ENCODE measurements around the gene TMC4.
"Not testable (repeated sequence)": the region's sequence is repeated elsewhere in the genome, so short reads cannot be mapped to it uniquely, and the experiment has no call there.

The TMC4 gene

DNA sequence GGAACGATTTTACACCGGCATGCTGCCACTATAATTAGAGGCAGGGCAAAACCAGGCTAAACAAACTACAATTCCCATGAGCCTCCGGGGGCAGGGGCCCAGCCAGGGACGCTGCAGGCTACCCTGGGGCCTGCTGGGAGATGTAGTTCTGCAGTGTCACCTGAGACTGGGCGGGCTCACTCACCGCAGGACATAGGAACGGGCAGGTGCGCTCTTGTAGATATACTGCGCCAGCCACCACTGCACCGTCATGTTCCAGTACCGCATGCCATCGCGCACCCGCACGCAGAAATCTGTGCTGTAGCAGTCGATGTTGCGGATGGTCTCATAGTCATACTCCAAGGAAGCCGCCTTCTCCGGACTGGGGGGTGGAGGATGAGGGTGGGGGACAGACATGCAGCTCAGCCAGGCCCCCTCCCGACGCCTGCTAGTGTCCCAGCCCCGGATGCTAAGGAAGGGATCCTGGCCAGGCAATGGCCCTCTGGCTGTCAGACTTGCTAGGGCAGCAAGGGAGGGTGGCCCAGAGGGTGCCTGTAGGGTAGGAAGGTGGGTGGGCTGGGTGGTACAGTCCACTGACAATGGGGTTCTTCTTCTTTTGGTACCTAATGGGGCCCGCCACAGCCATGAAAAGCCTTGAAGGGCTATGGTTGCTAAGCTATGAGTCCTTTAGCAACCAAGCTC lies 5.8 kb upstream of the TMC4 start:
- DNase-seq, result peak; percentile 59

DNA sequence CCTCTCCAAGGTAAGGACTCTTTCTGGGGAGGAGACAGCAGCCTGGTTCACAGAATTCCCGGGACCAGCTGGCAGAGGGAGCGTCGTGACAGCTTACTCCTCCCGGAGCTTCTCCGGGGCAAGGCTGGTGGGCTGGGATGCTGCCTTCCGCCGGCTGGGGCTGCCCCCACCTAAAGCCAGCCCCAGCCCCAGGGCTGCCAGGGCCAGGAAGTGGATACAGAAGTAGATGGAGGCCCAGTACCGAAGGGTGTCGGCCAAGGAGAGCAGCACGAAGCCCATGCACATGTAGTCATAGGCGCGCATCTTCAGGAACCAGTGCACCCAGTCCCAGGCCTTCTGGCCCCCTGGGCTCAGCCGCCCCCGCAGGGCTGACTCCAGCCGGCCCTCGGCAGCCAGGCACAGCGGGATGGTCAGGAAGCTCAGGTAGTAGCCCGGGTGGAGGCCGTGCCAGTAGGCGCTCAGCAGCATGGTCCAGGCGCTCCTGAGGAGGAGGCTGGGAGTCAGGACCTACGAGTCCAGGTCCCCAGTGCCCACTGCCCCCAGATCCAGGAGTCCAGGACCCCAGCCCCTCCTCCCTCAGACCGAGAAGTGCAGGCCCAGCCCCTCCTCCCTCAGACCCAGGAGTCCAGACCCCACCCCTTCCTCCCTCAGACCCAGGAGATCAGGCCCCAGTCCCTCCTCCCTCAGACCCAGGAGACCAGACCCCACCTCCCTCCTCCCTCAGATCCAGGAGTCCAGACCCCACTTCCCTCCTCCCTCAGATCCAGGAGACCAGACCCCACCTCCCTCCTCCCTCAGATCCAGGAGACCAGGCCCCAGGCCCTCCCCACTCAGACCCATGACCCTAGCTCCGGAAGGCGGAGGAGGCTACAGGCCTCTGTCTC lies 1.2 kb upstream of the TMC4 start:
- DNase-seq, result no peak

GRCh38 chr19:54173359-54173699 lies 369 bp upstream of the TMC4 start:
- DNase-seq, result no peak

GRCh38 chr19:54171736-54172431 lies 1.1 kb downstream of the TMC4 start:
- DNase-seq, result not testable (repeated sequence)

- DNase-seq, result no peak
Observed at GRCh38 chr19:54169149-54169740, 3.7 kb downstream of the TMC4 start.

GRCh38 chr19:54168174-54168917 lies 4.6 kb downstream of the TMC4 start:
- DNase-seq, result peak; percentile 99

- no peak for DNase-seq
Observed at GRCh38 chr19:54165222-54165621, 7.7 kb downstream of the TMC4 start.

GRCh38 chr19:54164369-54165068 lies 8.4 kb downstream of the TMC4 start:
- peak; percentile 87 for DNase-seq

DNA sequence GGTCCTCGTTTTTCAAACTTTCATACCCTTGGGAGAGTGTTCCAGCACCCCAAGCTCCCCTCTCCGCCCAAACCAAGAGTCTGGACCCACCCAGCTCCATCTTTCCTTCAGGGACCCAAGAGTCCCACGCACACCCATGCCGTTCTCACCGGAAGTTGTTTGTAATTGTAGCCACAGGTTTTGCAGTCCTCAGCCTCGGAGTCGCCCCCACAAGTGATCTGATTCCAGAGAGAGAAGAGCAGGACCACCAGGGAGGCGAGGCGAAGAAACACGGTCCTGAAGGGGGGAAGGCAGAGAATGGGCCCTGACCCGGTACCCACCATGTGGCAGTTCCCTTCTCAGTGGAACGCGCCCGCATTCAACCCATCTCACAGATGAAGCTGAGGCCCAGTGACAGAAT lies 10.1 kb downstream of the TMC4 start:
- no peak for DNase-seq

GRCh38 chr19:54162241-54162805 lies 10.6 kb downstream of the TMC4 start:
- peak; percentile 91 for DNase-seq

DNA sequence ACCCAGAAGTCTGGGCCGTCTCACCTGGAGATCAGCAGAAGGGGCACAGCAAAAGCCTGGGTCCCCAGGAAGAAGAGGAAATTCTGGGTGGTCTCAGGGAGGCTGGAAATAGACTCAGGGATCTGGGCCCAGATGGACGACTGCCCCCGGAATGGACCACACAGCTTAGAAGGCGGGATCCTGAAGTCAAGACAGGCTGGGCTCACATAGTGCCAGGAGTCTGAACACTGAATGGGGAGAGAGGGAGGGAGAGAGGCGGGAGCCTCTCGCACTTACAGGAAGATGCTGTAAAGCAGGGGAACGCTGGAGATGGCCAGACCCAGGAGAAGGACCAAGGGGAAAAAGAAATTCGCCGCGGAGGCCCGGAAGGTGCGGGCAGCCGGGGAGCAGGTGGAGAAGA lies 12.1 kb downstream of the TMC4 start:
- no peak for DNase-seq

GRCh38 chr19:54160182-54160811 lies 12.7 kb downstream of the TMC4 start:
- DNase-seq, result no peak

GRCh38 chr19:54159352-54160181 lies 13.4 kb downstream of the TMC4 start, which contains the start of gene LENG1:
Gene LENG1 (minus strand): TSS chr19:54159721. CDS start chr19:54159695, 26 bp downstream.
- peak; percentile 98 for DNase-seq

DNA sequence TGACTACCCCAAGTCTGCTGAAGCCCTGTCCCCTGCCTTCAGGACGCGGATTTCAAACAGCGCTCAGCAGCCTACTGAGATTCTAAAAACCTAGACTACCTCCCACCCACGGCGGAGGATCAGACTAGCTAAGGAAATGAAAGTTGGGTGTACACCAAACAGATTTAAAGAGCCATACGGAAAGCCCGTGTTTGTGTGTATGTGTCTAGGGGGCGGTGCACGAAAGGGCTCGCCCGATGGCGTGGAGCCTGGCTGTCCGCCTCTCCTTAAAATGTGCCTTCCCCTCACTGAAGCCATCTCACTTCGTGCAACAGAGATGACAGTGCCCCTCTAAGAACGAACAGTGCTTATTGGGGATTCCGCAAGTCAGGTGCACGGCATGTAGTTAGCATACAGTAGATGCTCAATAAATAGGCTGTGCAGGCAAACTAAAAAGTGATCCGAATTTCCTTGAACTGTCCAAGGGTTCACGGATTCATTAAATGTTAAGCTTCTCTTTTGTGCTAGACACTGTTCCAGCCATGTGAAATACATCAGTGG lies 14.1 kb downstream of the TMC4 start:
- peak; percentile 56 for DNase-seq

GRCh38 chr19:54156953-54157352 lies 16.0 kb downstream of the TMC4 start:
- no peak for DNase-seq

DNA sequence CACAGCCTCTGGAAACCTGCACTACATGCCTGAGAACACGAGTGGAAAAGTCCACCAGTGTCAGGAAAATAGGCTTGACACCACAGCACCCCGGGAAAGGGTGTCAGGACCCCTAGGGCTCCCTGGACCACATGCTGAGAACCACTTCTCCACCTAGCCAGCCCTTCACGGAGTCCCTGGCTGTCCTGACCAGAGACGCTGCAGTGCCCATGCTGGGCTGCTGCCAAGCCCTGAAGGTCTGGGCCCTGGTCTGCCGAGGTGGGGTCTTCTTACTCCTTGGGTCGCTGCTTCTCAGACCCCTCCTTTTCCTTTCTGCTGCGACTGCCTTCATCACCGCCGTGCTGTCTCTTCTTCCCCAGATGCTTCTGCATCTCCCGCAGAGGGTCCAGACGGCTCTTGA lies 16.5 kb downstream of the TMC4 start:
- no peak for DNase-seq

GRCh38 chr19:54155694-54156093 lies 17.3 kb downstream of the TMC4 start:
- no peak for DNase-seq

DNA sequence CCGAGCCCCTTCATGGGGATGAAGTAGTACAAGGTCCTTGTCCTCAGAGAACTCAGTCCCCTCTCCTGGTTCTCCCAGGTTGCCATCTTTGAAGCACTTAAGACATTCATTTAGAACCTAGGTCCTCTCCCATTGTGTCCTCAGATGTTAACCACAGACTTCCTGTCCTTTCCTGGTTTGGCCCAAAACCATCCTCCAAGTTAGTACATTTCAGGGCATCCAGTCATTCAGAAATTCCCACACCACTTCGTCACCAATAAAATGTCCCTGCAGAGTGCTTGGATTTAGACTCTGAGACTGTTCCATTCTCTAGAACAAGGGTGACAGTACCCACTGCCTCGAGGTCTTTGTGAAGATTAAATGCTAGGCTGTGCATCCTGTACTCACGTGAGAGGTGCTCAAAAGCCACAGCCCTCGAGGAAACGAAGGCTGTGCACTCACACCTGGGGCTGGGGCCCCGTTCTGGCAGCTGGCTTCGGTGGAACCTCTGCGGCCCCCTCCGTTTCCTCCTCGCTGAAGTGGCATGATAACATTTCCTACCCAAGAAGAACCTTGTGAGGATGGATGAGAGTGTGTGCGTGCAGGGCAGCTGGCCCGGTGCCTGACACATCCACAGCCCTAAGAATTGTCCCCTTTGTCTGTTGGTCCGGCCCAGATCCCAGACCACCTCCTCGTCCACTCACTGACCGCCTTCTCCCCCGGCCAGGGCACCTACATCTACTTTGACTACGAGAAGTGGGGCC lies 18.2 kb downstream of the TMC4 start:
- DNase-seq, result no peak

DNA sequence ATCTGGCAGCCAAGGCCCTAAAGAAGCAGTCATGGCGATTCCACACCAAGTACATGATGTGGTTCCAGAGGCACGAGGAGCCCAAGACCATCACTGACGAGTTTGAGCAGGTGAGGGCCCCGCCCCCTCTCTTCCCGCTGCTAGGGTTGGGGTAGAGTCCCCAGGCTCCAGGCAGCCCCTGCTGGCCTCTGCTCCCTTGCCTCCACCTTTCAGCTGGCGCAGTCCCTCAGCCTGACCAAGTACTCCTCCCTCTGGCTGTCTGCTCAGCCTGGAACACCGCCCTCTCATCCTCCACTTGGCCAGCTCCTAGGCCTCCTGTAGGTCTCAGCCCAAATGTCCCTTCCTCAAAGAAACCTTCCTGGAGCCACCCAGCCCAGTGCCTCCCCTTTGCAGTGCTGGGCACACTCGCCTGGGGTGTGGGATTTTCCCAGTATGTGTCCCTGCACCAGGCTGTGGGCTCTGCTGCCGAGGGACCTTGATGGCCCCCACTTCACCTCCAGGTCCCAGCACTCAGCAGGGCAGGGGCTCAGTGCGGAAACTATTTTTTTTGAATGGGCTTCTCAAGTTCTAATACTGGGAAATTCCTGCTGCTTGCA lies 19.1 kb downstream of the TMC4 start:
- DNase-seq, result no peak
